Right lobe of liver (tissue), 6 donors: ENCODE results near the gene SREBF2. TPM values are rescaled to one million over a fixed set of nuclear protein-coding genes. Genes with fewer than 3 reads are reported as not detected.

Experiments used
- ATAC-seq, 4 donors: fragments of 200-7000 bp; cut with Tn5 transposase; one replicate each; pipeline ENCODE4 v1.9.1; 2020; ENCODE audit warnings: mild to moderate bottlenecking in 4 of 4, moderate library complexity in 4 of 4
- DNase-seq, 3 donors: peaks; one replicate each; pipeline ENCODE4 v3.0.0-alpha.2; 2020
- H3K27ac ChIP-seq, 3 donors: fragments of 200-600 bp; one replicate each; pipeline ENCODE4 v1.8.0; 2022
- H3K27me3 ChIP-seq, 2 donors: fragments of 200-600 bp; one replicate each; pipeline ENCODE4 v1.8.0; 2022
- H3K36me3 ChIP-seq, 4 donors: fragments of 200-600 bp; sonication (generic) in 1 of 4; one replicate each; pipeline versions ENCODE4 v1.5.1 to v1.8.0; 2017 to 2022; ENCODE audit warnings: control low read depth in 1 of 4
- H3K4me1 ChIP-seq, 4 donors: fragments of 200-600 bp; sonication (generic) in 1 of 4; one replicate each; pipeline versions ENCODE4 v1.5.1 to v1.8.0; 2017 to 2022; ENCODE audit warnings: control low read depth in 1 of 4
- H3K4me3 ChIP-seq, 3 donors: fragments of 200-600 bp; one replicate each; pipeline ENCODE4 v1.8.0; 2022
- H3K9me3 ChIP-seq, 4 donors: fragments of 200-600 bp; sonication (generic) in 1 of 4; one replicate each; pipeline versions ENCODE4 v1.5.1 to v1.8.0; 2017 to 2022; ENCODE audit warnings: control low read depth in 1 of 4
- POLR2A ChIP-seq: fragments of 450-650 bp; IDR thresholded peaks from one replicate; pipeline ENCODE4 v1.6.1; 2017; ENCODE audit warnings: antibody characterized with exemption, mild to moderate bottlenecking
- WGBS: methylation state at CpG from one replicate; pipeline ENCODE4 v1.1.6; 2018; ENCODE audit warnings: low coverage, low lambda C conversion rate; ENCODE audit not compliant: insufficient coverage; ENCODE audit errors: missing lambda C conversion rate; 5-methylcytosine and 5-hydroxymethylcytosine counted together
- intact Hi-C, 2 donors: fragments of 100-400 bp; cut with DNase I; formaldehyde crosslinking; loops; one replicate each; pipeline versions ENCODE4 v1.11.2 to v1.14.1; 2022
- total RNA-seq, 6 experiments: library from RNA; depleted of rRNA in 2 of 6; stranded (reverse); fragments of >200 nt in 2 of 6; fragmentation: NEBNext Ultra II Directional in 3 of 6; extraction: Animal tissue kit (Norgen Biotek cat#: 25700) in 3 of 6; gene quantifications; one replicate each; pipeline versions ENCODE4 v1.1.0 to v1.2.4, GENCODE V29; 2016 to 2023
- TF ChIP-seq, protein P1 (sequence below), 4 donors: fragments of 200-600 bp in 3 of 4; fragments of 450-650 bp in 1 of 4; IDR thresholded peaks; one replicate each; pipeline versions ENCODE4 v1.5.1 to v1.8.0; 2016 to 2022; ENCODE audit warnings: antibody characterized with exemption in 4 of 4, mild to moderate bottlenecking in 2 of 4
- donor health status: DM: no; HTN: yes; CAD: no.
- donor health status: DM: no; HTN: no; CAD: no.
- donor health status: DM: no; HTN: no; CAD: no.
- donor health status: DM: no; HTN: yes; CAD: no.
- donor health status: DM: no; HTN: yes; CAD: no.

The SREBF2 gene
- total RNA-seq, 6 experiments from 2014 or later, result 26.7 to 63.4 (median 37.2) TPM

GRCh38 chr22:41902016-41902415, 69.1 kb downstream of the SREBF2 start:
- peaks cover 0 to 77% (median 26%) of the 10 kb centered on the region in 4 donors for H3K36me3 ChIP-seq
- peak overlapping the region in 2 of 3 donors; percentile 59 to 74 for H3K27ac ChIP-seq
- H3K4me3 ChIP-seq, result no peak overlapping the region
- no peaks in the 10 kb centered on the region for H3K27me3 ChIP-seq
- H3K9me3 ChIP-seq, result no peaks in the 10 kb centered on the region
- peaks cover 0 to 22% (median 7%) of the 10 kb centered on the region in 4 donors for H3K4me1 ChIP-seq
- intact Hi-C loops, result no loop called here
- no CpG with 5 or more reads among the region's 7 CpGs for WGBS
- no peak for TF ChIP-seq POLR2A
- TF ChIP-seq, protein P1, sequence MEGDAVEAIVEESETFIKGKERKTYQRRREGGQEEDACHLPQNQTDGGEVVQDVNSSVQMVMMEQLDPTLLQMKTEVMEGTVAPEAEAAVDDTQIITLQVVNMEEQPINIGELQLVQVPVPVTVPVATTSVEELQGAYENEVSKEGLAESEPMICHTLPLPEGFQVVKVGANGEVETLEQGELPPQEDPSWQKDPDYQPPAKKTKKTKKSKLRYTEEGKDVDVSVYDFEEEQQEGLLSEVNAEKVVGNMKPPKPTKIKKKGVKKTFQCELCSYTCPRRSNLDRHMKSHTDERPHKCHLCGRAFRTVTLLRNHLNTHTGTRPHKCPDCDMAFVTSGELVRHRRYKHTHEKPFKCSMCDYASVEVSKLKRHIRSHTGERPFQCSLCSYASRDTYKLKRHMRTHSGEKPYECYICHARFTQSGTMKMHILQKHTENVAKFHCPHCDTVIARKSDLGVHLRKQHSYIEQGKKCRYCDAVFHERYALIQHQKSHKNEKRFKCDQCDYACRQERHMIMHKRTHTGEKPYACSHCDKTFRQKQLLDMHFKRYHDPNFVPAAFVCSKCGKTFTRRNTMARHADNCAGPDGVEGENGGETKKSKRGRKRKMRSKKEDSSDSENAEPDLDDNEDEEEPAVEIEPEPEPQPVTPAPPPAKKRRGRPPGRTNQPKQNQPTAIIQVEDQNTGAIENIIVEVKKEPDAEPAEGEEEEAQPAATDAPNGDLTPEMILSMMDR (IDR thresholded peaks at IDR 0.05), result no peak
- no peak for ATAC-seq
- no peak for DNase-seq

DNA sequence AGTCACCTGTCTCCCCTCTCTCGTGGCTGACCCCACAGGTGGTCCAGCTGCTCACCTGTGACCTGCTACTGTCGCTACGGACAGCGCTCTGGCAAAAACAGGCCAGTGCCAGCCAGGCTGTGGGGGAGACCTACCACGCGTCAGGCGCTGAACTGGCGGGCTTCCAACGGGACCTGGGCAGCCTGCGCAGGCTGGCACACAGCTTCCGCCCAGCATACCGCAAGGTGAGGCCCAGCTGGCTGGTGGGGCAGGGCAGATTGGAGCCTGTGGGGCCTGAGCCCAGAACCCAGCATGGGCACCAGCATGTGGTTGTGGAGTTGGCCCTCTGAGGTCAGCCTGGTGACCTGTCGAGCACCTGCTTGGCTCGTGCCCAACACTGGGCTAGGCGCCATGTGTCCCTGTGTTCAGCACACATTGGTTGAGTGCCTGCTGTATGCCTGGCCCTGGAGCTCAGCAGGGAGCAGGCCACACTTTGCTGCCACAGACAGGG, 70.1 kb downstream of the SREBF2 start:
- Histone ChIP-seq H3K36me3 (peaks cover 0 to 69% (median 22%) of the 10 kb centered on the region in 4 donors), H3K9me3 (no peaks in the 10 kb centered on the region), H3K27ac (peak overlapping the region in 2 of 3 donors; percentile 59 to 74)

GRCh38 chr22:41904450-41905410, 71.8 kb downstream of the SREBF2 start:
- ATAC-seq (no peak), DNase-seq (no peak)
- H3K4me3 ChIP-seq, result no peak overlapping the region
- no peak overlapping the region for H3K27ac ChIP-seq
- peaks cover 0 to 51% (median 17%) of the 10 kb centered on the region in 4 donors for H3K36me3 ChIP-seq
- no peak for TF ChIP-seq POLR2A
- TF ChIP-seq, protein P1 (IDR thresholded peaks at IDR 0.05), result no peak
- H3K27me3 ChIP-seq, result peaks cover 0 to 4% of the 10 kb centered on the region in 2 donors
- H3K4me1 ChIP-seq, result peaks cover 0 to 25% (median 7%) of the 10 kb centered on the region in 4 donors
- no peaks in the 10 kb centered on the region for H3K9me3 ChIP-seq
- intact Hi-C loops, result no loop called here
- 95% methylated on average over 4 of the region's 24 CpGs for WGBS

More for the DNA sequence above, 70.1 kb downstream of the SREBF2 start:
- peak; percentile 90 to 98 (median 97) for DNase-seq
- Histone ChIP-seq H3K27me3 (no peaks in the 10 kb centered on the region), H3K4me3 (no peak overlapping the region), H3K4me1 (peaks cover 0 to 22% (median 7%) of the 10 kb centered on the region in 4 donors)
- WGBS, result 40% methylated on average over 1 of the region's 15 CpGs
- TF ChIP-seq, protein P1 (IDR thresholded peaks at IDR 0.05), result peak in 1 of 4 donors; percentile 17
- no peak for TF ChIP-seq POLR2A
- ATAC-seq, result peak; percentile 90 to 97 (median 94)
- intact Hi-C loops, result no loop called here

GRCh38 chr22:41905411-41906202, 72.7 kb downstream of the SREBF2 start:
- Histone ChIP-seq H3K4me3 (no peak overlapping the region), H3K4me1 (peaks cover 0 to 33% (median 7%) of the 10 kb centered on the region in 4 donors), H3K36me3 (peaks cover 0 to 43% (median 13%) of the 10 kb centered on the region in 4 donors), H3K27ac (no peak overlapping the region), H3K27me3 (peaks cover 0 to 12% of the 10 kb centered on the region in 2 donors), H3K9me3 (no peaks in the 10 kb centered on the region)
- DNase-seq (peak in 1 of 3 donors; percentile 44), ATAC-seq (no peak)
- intact Hi-C loops, result no loop called here
- no peak for TF ChIP-seq POLR2A
- 88% methylated on average over 4 of the region's 23 CpGs for WGBS
